Germinal center (tissue), 1 donor: ENCODE measurements around the gene PSME2.
A peak's percentile ranks its signal among the peaks of the same experiment; 100 is the strongest.
"Not testable (repeated sequence)": the region's sequence is repeated elsewhere in the genome, so short reads cannot be mapped to it uniquely, and the experiment has no call there.

Experiments used
- DNase-seq: peaks from one replicate; pipeline ENCODE4 v3.0.0; 2012; ENCODE audit warnings: mixed read lengths, low spot score

PSME2 gene

DNA sequence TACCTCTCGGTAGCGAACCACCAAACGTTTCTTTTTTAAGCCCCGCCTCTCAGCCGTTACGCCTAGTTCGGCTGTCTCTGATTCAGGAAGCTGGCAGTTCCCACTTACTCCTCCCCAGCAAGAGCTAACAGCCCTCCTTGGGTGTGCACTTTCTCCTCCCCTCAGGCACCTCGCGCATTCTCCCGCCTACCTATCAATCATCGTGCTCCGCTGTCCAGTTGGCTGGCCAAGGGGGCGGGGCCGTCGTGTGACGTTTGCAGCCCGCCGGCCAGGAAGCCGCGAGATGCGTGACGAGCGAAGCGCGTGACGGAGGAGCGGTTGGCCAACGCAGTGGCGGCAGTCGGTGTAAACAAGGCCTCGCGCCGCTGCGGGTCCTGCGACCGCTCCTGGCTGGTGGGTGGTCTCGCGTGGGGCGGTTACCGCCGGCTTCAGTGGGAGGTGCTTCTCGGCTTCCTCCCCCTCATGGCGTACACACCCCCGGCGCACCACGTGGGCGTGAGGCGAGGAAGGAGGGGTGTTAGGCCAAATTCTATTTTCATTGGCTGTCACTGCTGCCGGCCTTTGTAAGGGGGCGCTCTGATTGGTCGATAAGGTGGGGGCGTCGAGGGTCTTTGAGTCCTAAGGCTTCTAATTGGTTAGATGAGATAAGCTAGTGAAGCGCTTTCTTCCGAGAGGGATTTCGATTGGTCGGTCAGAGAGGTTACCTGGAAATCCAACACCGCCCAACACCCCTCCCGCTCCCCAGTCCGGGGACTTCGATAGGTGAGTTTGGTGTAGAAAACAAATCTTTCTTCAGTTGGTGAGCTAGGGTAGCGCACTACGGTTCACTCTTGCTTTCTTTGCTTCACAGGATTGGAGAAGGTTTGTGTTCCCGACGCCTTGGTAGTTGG, 31.6 kb downstream of the PSME2 start, which contains the start of the genes DCAF11 and NRL:
DCAF11 (plus strand) TSS at position 246 of the 890 bp plus-strand sequence. CDS start 818 bp downstream, outside the sequence.
NRL (minus strand) TSS at position 418 of the 890 bp plus-strand sequence. CDS start 32,101 bp downstream, outside the sequence.
- DNase-seq, result peak; percentile 98

DNA sequence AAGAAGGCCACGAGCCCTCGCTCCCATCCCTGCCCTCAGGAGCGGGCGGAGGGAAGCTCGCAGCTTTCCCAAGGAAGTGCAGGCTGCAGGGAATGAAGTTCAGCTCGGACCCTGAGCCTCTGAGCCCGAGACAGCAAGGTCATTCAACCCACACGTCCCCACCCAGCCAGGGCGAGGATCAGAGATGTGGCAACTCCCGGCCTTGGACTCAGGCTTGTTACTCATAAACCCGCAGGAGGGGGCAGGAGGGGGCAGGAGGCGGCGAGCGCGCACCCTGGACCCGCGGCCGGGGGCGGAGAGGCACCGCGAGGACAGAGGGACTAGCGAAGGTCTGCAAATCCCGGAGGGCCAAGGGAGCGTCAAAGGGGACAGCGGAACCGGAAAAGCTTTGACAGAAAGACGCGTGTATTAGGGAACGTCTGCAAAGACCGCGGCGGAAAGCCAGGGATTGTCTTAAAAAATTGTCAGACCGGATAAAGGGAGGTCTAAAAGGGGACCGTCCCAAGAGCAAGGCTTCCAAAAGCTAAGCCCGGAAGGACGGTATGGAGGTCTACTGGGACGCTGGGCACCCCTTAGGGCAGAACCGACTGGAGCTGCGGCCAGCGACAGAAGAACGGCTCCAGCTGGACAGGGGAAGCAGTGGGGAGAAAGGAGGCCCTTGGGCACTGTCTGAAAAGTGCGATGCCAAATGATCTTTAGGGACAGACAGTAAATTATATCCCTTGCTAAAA, 32.4 kb downstream of the PSME2 start:
- DNase-seq, result peak; percentile 62

- DNase-seq, result no peak
These were observed 33.0 kb downstream of the PSME2 start for GRCh38 chr14:24113379-24113800.

GRCh38 chr14:24110523-24110922, 35.9 kb downstream of the PSME2 start:
- DNase-seq, result no peak

DNA sequence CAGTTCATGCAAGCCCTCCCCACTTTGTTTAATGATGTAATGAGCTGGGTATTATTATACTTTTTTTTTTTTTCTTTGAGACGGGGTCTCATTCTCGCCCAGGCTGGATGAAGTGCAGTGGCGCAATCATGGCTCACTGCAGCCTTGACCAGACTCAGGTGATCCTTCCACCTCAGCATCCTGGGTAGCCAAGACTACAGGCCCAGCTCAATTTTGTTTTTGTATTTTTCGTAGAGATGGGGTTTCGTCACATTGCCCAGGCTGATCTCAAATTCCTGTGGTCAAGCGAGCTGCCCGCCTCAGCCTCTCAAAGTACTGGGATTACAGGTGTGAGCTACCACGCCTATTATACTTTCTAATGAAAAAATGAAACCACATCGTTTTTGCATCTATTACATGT, 36.4 kb downstream of the PSME2 start:
- DNase-seq, result no peak

GRCh38 chr14:24108336-24108874, 38.0 kb downstream of the PSME2 start:
- DNase-seq, result no peak

- no peak for DNase-seq
These were observed 39.6 kb downstream of the PSME2 start for GRCh38 chr14:24106672-24107271.

DNA sequence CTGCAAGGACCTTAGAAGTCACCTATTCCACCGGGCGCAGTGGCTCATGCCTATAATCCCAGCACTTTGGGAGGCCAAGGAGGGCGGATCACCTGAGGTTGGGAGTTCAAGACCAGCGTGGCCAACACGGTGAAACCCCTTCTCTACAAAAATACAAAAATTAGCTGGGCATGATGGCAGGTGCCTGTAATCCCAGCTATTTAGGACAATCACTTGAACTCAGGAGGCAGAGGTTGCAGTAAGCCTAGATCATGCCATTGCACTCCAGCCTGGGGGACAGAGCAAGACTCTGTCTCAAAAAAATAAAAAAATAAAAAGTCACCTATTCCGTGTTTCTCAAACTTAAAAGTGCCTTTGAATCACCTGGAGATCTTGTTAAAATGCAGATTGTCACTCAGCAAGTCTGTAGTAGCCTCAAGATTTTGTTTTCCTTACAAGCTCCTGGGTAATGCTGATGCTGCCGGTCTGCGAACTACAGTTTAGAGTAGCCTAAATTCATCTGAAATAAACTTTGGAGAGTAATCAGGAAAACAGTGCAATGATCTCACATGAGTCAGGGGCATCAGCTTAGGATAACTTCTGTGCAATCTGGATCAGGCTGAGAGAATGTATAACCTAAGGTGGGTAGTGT, 40.7 kb downstream of the PSME2 start:
- DNase-seq, result not testable (repeated sequence)

DNA sequence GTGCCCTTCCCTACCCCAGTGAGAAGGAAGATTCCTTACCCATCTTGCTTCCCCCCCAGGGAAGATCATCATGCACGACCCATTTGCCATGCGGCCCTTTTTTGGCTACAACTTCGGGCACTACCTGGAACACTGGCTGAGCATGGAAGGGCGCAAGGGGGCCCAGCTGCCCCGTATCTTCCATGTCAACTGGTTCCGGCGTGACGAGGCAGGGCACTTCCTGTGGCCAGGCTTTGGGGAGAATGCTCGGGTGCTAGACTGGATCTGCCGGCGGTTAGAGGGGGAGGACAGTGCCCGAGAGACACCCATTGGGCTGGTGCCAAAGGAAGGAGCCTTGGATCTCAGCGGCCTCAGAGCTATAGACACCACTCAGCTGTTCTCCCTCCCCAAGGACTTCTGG, 43.0 kb downstream of the PSME2 start:
- no peak for DNase-seq

GRCh38 chr14:24102357-24103048, 43.9 kb downstream of the PSME2 start:
- no peak for DNase-seq

DNA sequence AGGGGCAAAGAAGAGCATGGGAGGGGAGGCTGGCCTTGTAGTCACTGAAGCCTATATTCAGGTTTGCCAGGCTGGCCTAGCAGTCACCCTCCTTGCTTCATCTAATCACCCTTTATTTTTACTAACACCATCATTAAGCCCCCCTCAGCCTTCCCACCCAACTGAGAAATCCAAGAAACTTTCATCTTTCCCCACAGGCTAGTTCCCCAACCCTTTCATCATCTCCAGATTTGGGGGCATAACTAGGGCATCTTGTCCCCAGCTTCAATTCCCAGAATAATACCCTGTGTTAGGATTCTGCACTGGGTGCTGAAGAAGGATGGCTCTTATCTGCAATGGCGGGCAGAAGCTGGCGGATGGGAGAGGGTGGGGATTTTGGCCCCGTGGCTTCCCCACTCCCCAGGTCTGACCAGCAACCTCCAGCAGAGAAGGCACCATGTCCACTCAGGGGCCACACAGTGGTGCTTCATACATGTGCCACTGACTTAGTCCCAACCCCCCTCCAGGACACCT, 45.4 kb downstream of the PSME2 start:
- no peak for DNase-seq

- no peak for DNase-seq
These were observed 46.0 kb downstream of the PSME2 start for GRCh38 chr14:24100197-24100981.

GRCh38 chr14:24098927-24099813, 47.2 kb downstream of the PSME2 start:
- no peak for DNase-seq

- no peak for DNase-seq
These were observed 48.0 kb downstream of the PSME2 start for GRCh38 chr14:24098229-24098926.

DNA sequence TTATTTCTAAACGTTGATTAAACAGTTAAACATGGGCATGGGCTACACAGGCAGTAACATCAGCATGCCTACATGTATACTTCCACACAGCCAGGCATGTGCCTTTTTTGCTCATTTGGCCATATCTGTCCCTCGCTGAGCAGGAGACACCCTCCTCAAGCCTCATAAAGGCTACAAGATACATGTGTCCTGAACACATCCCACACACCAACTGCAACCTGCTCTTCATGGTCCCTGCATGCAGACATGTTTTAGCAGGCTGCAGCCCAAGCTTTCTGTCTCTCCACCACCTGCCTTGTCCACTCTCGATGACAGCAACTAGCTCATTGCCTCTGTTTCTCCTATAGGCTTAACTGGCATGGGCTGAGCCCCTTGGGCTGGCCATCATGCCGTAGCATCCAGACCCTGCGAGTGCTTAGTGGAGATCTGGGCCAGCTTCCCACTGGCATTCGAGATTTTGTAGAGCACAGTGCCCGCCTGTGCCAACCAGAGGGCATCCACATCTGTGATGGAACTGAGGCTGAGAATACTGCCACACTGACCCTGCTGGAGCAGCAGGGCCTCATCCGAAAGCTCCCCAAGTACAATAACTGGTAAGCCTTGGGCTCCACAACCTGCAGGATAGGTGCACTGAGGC, 49.7 kb downstream of the PSME2 start:
- no peak for DNase-seq

GRCh38 chr14:24095271-24096068, 50.9 kb downstream of the PSME2 start:
- peak; percentile 63 for DNase-seq

DNA sequence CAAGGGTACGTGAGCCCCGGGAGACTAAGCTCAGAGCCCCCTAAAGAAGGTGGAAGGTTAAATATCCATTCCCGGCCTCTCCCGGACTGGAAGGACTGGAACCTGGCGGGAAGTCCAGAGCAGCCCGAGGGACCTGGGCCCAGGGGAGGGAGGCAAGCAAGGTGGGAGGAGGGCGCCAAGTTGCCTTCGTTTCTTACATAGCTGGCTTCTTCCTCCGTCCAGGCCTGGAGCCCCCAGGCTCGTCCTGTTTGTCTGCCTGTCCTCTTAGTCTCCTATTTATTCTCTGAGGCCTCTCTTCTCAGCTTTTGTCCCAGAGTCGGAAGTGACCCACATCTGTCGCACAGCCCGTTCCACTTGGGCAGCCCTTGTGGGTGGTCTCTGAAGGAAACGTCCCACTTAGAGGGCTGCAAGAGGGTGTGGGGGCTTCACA, 51.6 kb downstream of the PSME2 start:
- no peak for DNase-seq
